B cell (primary cell): ENCODE data around the gene FXYD2. TPM values are rescaled to one million over a fixed set of nuclear protein-coding genes. Genes with fewer than 3 reads are reported as not detected.

Experiments used
- ATAC-seq: fragments of 200-7000 bp; cut with Tn5 transposase; one replicate; pipeline ENCODE4 v1.10.0; 2021; ENCODE audit warnings: low read depth, mild to moderate bottlenecking, moderate number of reproducible peaks, moderate library complexity
- CTCF ChIA-PET: fragments of 350-600 bp; sonication (Branson Sonifier 250); formaldehyde crosslinking; loops from one replicate; lab custom pipeline; 2021; ENCODE audit warnings: antibody characterized with exemption, inconsistent platforms; lab: Charles Lee
- POLR2A ChIA-PET: fragments of 350-600 bp; sonication (Branson Sonifier 250); formaldehyde crosslinking; loops from one replicate; lab custom pipeline; 2021; ENCODE audit warnings: antibody characterized with exemption; lab: Charles Lee
- DNase-seq: peaks from one replicate; pipeline ENCODE4 v3.0.0; 2013
- H2AFZ ChIP-seq: 2 replicates; pipeline ENCODE4 v1.6.1; 2012; ENCODE audit warnings: mild to moderate bottlenecking, low read depth, low read length; ENCODE audit not compliant: insufficient read depth, poor library complexity, severe bottlenecking
- H3K27ac ChIP-seq, 2 donors: 1 replicate in 1 of 2; 2 replicates in 1 of 2; pipeline ENCODE4 v1.5.1; 2012 to 2013; ENCODE audit warnings: low read length in 2 of 2, mild to moderate bottlenecking in 2 of 2, moderate library complexity in 1 of 2
- H3K27me3 ChIP-seq, 4 experiments: fragments of 200-600 bp in 1 of 4; sonication (generic) in 1 of 4; replicated peaks in 1 of 4; 1 replicate in 2 of 4; 2 replicates in 2 of 4; pipeline versions ENCODE4 v1.6.1 to v1.7.0; 2013 to 2016; ENCODE audit warnings: low read length in 3 of 4, mild to moderate bottlenecking in 2 of 4, mixed read lengths in 1 of 4, moderate library complexity in 1 of 4; ENCODE audit not compliant: insufficient read depth in 4 of 4, control insufficient read depth in 3 of 4; ENCODE audit errors: control extremely low read depth in 1 of 4
- H3K36me3 ChIP-seq, 2 experiments: replicated peaks in 1 of 2; 1 replicate in 1 of 2; 2 replicates in 1 of 2; pipeline versions ENCODE4 v1.6.1 to v1.7.1; 2013; ENCODE audit warnings: low read length in 1 of 2; ENCODE audit not compliant: insufficient read depth in 2 of 2, control insufficient read depth in 1 of 2; ENCODE audit errors: control extremely low read depth in 1 of 2, extremely low read depth in 1 of 2
- H3K4me1 ChIP-seq, 2 donors: fragments of 200-600 bp in 1 of 2; sonication (generic) in 1 of 2; 1 replicate in 1 of 2; 2 replicates in 1 of 2; pipeline versions ENCODE4 v1.5.1 to v1.6.1; 2013 to 2017; ENCODE audit warnings: low read length in 2 of 2; ENCODE audit not compliant: control insufficient read depth in 2 of 2, insufficient read depth in 2 of 2
- H3K4me2 ChIP-seq: replicated peaks from 2 replicates; pipeline ENCODE3; 2012; ENCODE audit warnings: mild to moderate bottlenecking, low read depth, low read length; ENCODE audit not compliant: poor library complexity, severe bottlenecking
- H3K4me3 ChIP-seq, 5 experiments: fragments of 200-600 bp in 1 of 5; sonication (generic) in 1 of 5; 1 replicate in 3 of 5; 2 replicates in 2 of 5; pipeline versions ENCODE4 v1.5.1 to v1.7.0; 2011 to 2016; ENCODE audit warnings: low read length in 4 of 5, mild to moderate bottlenecking in 4 of 5, low read depth in 2 of 5, control low read depth in 1 of 5, moderate library complexity in 1 of 5; ENCODE audit not compliant: insufficient read depth in 1 of 5; ENCODE audit errors: control extremely low read depth in 1 of 5, extremely low read depth in 1 of 5
- H3K79me2 ChIP-seq: fragments of 200-600 bp; sonication (generic); one replicate; pipeline ENCODE4 v1.6.0; 2016; ENCODE audit warnings: low read length; ENCODE audit not compliant: control insufficient read depth, insufficient read depth
- H3K9ac ChIP-seq: fragments of 200-600 bp; sonication (generic); 2 replicates; pipeline ENCODE4 v1.6.1; 2017; ENCODE audit warnings: mild to moderate bottlenecking, low read length, moderate library complexity
- H3K9me3 ChIP-seq, 3 donors: one replicate each; pipeline versions ENCODE4 v1.6.1 to v1.7.1; 2013; ENCODE audit warnings: low read length in 2 of 3; ENCODE audit not compliant: control insufficient read depth in 2 of 3, insufficient read depth in 1 of 3; ENCODE audit errors: control extremely low read depth in 1 of 3
- H4K20me1 ChIP-seq: 2 replicates; pipeline ENCODE4 v1.6.0; 2012; ENCODE audit warnings: mild to moderate bottlenecking, low read length; ENCODE audit not compliant: insufficient read depth, control insufficient read depth, poor library complexity, severe bottlenecking
- H3K27ac Mint-ChIP-seq: one replicate; pipeline ENCODE4 v1.8.0; 2021; ENCODE audit warnings: mixed read lengths
- H3K27me3 Mint-ChIP-seq: one replicate; pipeline ENCODE4 v1.8.0; 2021; ENCODE audit warnings: mixed read lengths
- H3K4me1 Mint-ChIP-seq: one replicate; pipeline ENCODE4 v1.8.0; 2021; ENCODE audit warnings: mixed read lengths
- H3K4me3 Mint-ChIP-seq: one replicate; pipeline ENCODE4 v1.8.0; 2021; ENCODE audit warnings: mixed read lengths
- H3K9me3 Mint-ChIP-seq: one replicate; pipeline ENCODE4 v1.8.0; 2022; ENCODE audit warnings: mixed read lengths; ENCODE audit not compliant: insufficient read depth
- EZH2 ChIP-seq: IDR thresholded peaks from 2 replicates; pipeline ENCODE4 v1.6.1; 2012; ENCODE audit warnings: borderline replicate concordance, low read depth, mild to moderate bottlenecking, moderate library complexity, low read length; ENCODE audit not compliant: insufficient read depth, poor library complexity, severe bottlenecking
- WGBS: methylation state at CpG from one replicate; pipeline ENCODE4 v1.1.5; 2013; ENCODE audit warnings: missing lambda C conversion rate; ENCODE audit not compliant: insufficient coverage; 5-methylcytosine and 5-hydroxymethylcytosine counted together
- intact Hi-C: fragments of 100-400 bp; cut with micrococcal nuclease; formaldehyde crosslinking; loops from one replicate; pipeline ENCODE4 v1.10.0; 2022
- polyA plus RNA-seq: library from polyadenylated mRNA; depleted of rRNA; stranded (reverse); fragments of >200 nt; gene quantifications from 2 replicates; pipeline ENCODE4 v1.2.3, GENCODE V29; 2012
- total RNA-seq, 2 donors: library from RNA; stranded (reverse); fragments of 120-200 nt in 1 of 2; gene quantifications; 1 replicate in 1 of 2; 2 replicates in 1 of 2; pipeline versions ENCODE4 v1.2.3 to v1.2.4, GENCODE V29; 2013 to 2022
- TF ChIP-seq, protein P1 (sequence below): fragments of 200-600 bp; IDR thresholded peaks from one replicate; pipeline ENCODE4 v1.8.0; 2022; ENCODE audit warnings: antibody characterized with exemption, mild to moderate bottlenecking

The FXYD2 gene
- total and polyA plus RNA-seq, 2 donors (not counting 1 experiment from before 2014, with no cell fraction given): 0.61 to 19.5 TPM

DNA sequence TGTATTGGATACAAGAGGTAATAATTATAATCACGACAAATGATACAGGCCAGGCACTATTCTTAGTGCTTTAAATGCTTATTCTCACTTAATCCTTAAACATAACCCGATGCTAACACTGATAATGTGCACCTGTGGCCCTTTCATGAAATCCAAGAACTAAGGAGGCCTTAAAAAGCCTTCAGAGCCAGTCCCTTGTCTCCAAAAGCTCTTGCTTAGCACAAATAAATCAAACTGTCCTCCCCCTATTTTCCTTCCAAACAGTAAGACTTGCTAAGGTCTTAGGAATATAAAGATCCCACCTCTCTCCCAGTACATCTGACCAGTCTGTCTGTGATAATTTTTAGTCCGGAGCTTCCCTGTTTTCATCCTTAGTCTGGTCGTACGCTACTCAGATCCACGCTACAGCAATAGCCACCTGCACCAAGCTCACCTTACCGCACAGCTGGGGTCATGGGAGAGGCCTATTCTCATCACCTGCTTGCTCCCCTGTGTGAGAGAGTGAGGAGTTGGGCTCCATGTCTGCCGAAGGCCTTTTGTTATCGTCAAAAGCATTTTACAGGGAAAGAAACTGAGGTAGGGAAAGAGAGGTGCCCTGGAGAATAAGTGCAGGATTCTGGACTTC, 35.1 kb upstream of the FXYD2 start:
- Histone ChIP-seq H3K4me1 (no peaks in the 10 kb centered on the region), H3K9ac (no peak overlapping the region), H3K36me3 (no peaks in the 10 kb centered on the region), H3K79me2 (no peaks in the 10 kb centered on the region), H3K27me3 (peaks cover 0 to 8% (median 0%) of the 10 kb centered on the region in 4 experiments), H3K4me2 (no peak overlapping the region), H4K20me1 (no peaks in the 10 kb centered on the region), H2AFZ (no peak overlapping the region), H3K27ac (no peak overlapping the region), H3K9me3 (peaks cover 0 to 1% (median 0%) of the 10 kb centered on the region in 3 donors), H3K4me3 (no peak overlapping the region)
- Mint-ChIP-seq H3K4me3 (no peak overlapping the region), H3K9me3 (no peaks in the 10 kb centered on the region), H3K4me1 (no peaks in the 10 kb centered on the region), H3K27ac (no peak overlapping the region), H3K27me3 (peaks cover 31% of the 10 kb centered on the region)
- TF ChIP-seq EZH2: no peak
- ChIA-PET CTCF (no interaction called here), POLR2A (no interaction called here)
- intact Hi-C loops: no loop called here
- DNase-seq (no peak), ATAC-seq (no peak)
- 72% methylated on average over 6 of the region's 9 CpGs for WGBS

DNA sequence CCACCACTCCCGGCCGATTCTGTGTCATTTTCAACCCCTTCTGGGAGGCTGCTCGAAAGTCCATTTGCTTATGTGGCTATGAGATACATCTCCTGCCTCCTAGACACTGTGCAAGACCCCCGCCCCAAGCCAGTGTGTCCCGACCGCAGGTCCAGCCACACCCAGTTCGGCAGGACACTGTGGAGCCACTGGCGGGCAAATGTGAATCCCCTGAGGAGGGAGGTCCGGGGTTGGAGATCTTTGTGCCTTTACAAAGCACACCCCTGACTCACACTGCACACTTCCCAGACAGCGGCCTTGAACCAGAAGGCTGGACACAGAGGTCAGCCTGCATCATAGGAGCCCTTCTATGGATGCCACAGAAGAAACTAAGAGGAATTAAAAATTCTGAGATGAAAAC, 34.5 kb upstream of the FXYD2 start:
- Mint-ChIP-seq H3K4me3 (no peak overlapping the region), H3K4me1 (no peaks in the 10 kb centered on the region), H3K27ac (no peak overlapping the region), H3K27me3 (peaks cover 35% of the 10 kb centered on the region), H3K9me3 (no peaks in the 10 kb centered on the region)
- Histone ChIP-seq H4K20me1 (no peaks in the 10 kb centered on the region), H3K4me3 (no peak overlapping the region), H3K4me2 (no peak overlapping the region), H3K79me2 (no peaks in the 10 kb centered on the region), H3K4me1 (no peaks in the 10 kb centered on the region), H3K36me3 (no peaks in the 10 kb centered on the region), H3K27ac (no peak overlapping the region), H3K9me3 (no peaks in the 10 kb centered on the region), H2AFZ (no peak overlapping the region), H3K9ac (no peak overlapping the region), H3K27me3 (peaks cover 0 to 10% (median under 1%) of the 10 kb centered on the region in 4 experiments)
- DNase-seq (no peak), ATAC-seq (no peak)
- ChIA-PET CTCF (no interaction called here), POLR2A (no interaction called here)
- TF ChIP-seq EZH2: no peak
- TF ChIP-seq, protein P1, sequence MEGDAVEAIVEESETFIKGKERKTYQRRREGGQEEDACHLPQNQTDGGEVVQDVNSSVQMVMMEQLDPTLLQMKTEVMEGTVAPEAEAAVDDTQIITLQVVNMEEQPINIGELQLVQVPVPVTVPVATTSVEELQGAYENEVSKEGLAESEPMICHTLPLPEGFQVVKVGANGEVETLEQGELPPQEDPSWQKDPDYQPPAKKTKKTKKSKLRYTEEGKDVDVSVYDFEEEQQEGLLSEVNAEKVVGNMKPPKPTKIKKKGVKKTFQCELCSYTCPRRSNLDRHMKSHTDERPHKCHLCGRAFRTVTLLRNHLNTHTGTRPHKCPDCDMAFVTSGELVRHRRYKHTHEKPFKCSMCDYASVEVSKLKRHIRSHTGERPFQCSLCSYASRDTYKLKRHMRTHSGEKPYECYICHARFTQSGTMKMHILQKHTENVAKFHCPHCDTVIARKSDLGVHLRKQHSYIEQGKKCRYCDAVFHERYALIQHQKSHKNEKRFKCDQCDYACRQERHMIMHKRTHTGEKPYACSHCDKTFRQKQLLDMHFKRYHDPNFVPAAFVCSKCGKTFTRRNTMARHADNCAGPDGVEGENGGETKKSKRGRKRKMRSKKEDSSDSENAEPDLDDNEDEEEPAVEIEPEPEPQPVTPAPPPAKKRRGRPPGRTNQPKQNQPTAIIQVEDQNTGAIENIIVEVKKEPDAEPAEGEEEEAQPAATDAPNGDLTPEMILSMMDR: no peak
- WGBS: 80% methylated on average over 6 of the region's 10 CpGs
- intact Hi-C loops: no loop called here
